Stomach (tissue), 4 donors: ENCODE results near the gene OR2A2.

Experiments
- EP300 ChIP-seq: sonication (generic); formaldehyde crosslinking; IDR thresholded peaks from one replicate; pipeline ENCODE4 v1.6.1; 2017; ENCODE audit warnings: antibody characterized with exemption
- POLR2A ChIP-seq, 4 donors: fragments of 450-650 bp; IDR thresholded peaks; one replicate each; pipeline ENCODE4 v1.6.1; 2016; ENCODE audit warnings: antibody characterized with exemption in 4 of 4, control low read depth in 2 of 4, mild to moderate bottlenecking in 1 of 4, moderate library complexity in 1 of 4
- POLR2AphosphoS5 ChIP-seq, 3 donors: sonication (generic); formaldehyde crosslinking; IDR thresholded peaks; one replicate each; pipeline ENCODE4 v1.6.1; 2016; ENCODE audit warnings: antibody characterized with exemption in 3 of 3
- TF ChIP-seq, protein P1 (sequence below), 7 experiments: fragments of 450-650 bp in 4 of 7; fragments of 200-600 bp in 3 of 7; sonication (generic) in 3 of 7; IDR thresholded peaks; one replicate each; pipeline ENCODE4 v1.5.1; 2016 to 2019; ENCODE audit warnings: antibody characterized with exemption in 7 of 7, control low read depth in 2 of 7, mild to moderate bottlenecking in 1 of 7

DNA sequence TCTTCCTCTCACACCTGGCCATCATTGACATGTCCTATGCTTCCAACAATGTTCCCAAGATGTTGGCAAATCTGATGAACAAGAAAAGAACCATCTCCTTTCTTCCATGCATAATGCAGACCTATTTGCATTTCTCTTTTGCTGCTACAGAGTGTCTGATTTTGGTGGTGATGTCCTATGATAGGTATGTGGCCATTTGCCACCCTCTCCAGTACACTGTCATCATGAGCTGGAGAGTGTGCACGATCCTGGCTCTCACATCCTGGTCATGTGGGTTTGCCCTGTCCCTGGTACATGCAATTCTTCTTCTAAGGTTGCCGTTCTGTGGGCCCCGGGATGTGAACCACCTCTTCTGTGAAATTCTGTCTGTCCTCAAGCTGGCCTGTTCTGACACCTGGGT lies 32.8 kb downstream of the OR2A2 start:
- TF ChIP-seq, protein P1, sequence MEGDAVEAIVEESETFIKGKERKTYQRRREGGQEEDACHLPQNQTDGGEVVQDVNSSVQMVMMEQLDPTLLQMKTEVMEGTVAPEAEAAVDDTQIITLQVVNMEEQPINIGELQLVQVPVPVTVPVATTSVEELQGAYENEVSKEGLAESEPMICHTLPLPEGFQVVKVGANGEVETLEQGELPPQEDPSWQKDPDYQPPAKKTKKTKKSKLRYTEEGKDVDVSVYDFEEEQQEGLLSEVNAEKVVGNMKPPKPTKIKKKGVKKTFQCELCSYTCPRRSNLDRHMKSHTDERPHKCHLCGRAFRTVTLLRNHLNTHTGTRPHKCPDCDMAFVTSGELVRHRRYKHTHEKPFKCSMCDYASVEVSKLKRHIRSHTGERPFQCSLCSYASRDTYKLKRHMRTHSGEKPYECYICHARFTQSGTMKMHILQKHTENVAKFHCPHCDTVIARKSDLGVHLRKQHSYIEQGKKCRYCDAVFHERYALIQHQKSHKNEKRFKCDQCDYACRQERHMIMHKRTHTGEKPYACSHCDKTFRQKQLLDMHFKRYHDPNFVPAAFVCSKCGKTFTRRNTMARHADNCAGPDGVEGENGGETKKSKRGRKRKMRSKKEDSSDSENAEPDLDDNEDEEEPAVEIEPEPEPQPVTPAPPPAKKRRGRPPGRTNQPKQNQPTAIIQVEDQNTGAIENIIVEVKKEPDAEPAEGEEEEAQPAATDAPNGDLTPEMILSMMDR (IDR thresholded peaks at IDR 0.05): no peak
- TF ChIP-seq POLR2AphosphoS5 (IDR thresholded peaks at IDR 0.05) (no peak), POLR2A (IDR thresholded peaks at IDR 0.05) (no peak), EP300 (no peak)
